Parietal lobe (tissue), 2 donors: ENCODE data around the gene SLC24A1. TPM values are rescaled to one million over a fixed set of nuclear protein-coding genes. Genes with fewer than 3 reads are reported as not detected.
A peak's percentile ranks its signal among the peaks of the same experiment; 100 is the strongest.

Experiments
- small RNA-seq: library from RNA; depleted of rRNA; stranded (forward); fragments of <200 nt; gene quantifications from one replicate; pipeline ENCODE3, GENCODE V24; 2014; ENCODE audit warnings: low replicate concordance
- total RNA-seq: library from RNA; depleted of rRNA; stranded (reverse); fragments of >200 nt; gene quantifications from one replicate; pipeline ENCODE4 v1.2.3, GENCODE V29; 2014

The SLC24A1 gene
- total RNA-seq = 1.6 TPM

GRCh38 chr15:65621638-65622037, at the start of gene SLC24A1:
Gene SLC24A1, plus strand, starts transcription at chr15:65621938. Its CDS starts 2,143 bp downstream, at chr15:65624081.

GRCh38 chr15:65610871-65611718, 10.6 kb upstream of the SLC24A1 start, which contains the start of gene INTS14:
Gene INTS14, minus strand, starts transcription at chr15:65611131. Its CDS starts 3,751 bp downstream, at chr15:65607380.

Small RNA genes lying within 50 kb of the gene (small RNA-seq; reads per million reads assigned to genes)
- gene SNORD13E = 1.7 reads per million, percentile 78 among the genes with 10 or more reads in this experiment

Other genes with a start within 250 kb of the SLC24A1 start
- gene IGDCC3, start 243.9 kb upstream of the SLC24A1 start, total RNA-seq = 23.2 TPM
- 21.0 TPM for gene IGDCC4, start 199.0 kb upstream of the SLC24A1 start, total RNA-seq
- gene DPP8, start 104.2 kb upstream of the SLC24A1 start, total RNA-seq = 81.1 TPM
- gene HACD3, start 91.5 kb upstream of the SLC24A1 start, total RNA-seq = 95.2 TPM
- gene INTS14, start 10.8 kb upstream of the SLC24A1 start, total RNA-seq = 25.7 TPM
- 88.0 TPM for gene DENND4A, start 170.4 kb downstream of the SLC24A1 start, total RNA-seq
- 107 TPM for gene RAB11A, start 247.6 kb downstream of the SLC24A1 start, total RNA-seq